ENCODE results near the gene LYPLA2.
"Not testable (repeated sequence)": the region's sequence is repeated elsewhere in the genome, so short reads cannot be mapped to it uniquely, and the experiment has no call there.

The LYPLA2 gene

DNA sequence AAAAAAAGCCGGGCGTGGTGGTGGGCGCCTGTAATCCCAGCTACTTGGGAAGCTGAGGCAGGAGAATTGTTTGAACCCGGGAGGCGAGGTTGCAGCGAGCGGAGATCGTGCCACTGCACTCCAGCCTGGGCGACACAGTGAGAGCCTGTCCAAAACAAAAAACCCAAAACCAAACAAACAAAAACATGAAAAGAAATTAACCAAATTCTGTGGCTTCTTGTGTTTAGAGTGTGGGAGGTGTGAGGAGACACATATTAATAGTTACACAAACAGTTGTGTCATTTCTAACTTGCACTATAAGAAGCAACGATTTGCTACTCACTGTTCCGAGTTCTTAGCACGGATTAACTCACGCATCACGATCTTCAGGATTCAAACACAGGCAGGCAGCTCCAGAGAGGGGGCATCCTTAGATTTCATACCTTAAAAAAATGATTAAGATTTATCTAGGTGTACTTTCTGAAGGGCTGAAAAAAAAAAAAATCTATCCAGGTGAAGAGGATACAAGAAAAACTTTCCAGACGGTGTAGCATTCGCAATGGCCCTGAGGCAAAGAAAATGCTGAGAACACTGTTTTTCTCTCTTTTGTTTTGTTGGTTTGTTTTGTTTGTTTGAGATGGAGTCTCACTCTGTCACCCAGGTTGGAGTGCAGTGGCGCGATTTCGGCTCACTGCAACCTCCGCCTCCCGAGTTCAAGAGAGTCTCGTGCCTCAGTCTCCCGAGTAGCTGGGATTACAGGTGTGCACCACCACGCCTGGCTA, 35.0 kb downstream of the LYPLA2 start:
- TF ChIP-seq, protein P1, sequence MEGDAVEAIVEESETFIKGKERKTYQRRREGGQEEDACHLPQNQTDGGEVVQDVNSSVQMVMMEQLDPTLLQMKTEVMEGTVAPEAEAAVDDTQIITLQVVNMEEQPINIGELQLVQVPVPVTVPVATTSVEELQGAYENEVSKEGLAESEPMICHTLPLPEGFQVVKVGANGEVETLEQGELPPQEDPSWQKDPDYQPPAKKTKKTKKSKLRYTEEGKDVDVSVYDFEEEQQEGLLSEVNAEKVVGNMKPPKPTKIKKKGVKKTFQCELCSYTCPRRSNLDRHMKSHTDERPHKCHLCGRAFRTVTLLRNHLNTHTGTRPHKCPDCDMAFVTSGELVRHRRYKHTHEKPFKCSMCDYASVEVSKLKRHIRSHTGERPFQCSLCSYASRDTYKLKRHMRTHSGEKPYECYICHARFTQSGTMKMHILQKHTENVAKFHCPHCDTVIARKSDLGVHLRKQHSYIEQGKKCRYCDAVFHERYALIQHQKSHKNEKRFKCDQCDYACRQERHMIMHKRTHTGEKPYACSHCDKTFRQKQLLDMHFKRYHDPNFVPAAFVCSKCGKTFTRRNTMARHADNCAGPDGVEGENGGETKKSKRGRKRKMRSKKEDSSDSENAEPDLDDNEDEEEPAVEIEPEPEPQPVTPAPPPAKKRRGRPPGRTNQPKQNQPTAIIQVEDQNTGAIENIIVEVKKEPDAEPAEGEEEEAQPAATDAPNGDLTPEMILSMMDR (IDR thresholded peaks at IDR 0.05; ENCODE audit: low read depth, low read length) = no peak

DNA sequence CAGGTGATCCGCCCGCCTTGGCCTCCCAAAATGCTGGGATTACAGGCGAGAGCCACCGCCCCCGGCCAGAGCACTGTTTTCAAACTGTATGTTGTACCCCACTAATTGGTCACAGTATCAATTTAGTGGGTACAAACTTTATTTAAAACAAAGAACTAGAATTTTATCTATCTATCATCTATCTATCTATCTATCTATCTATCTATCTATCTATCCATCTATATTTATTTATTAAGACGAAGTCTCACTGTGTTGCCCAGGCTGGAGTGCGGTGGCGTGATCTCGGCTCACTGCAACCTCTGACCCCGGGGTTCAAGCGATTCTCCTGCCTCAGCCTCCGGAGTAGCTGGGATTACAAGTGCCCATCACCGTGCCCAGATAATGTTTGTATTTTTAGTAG, 35.6 kb downstream of the LYPLA2 start:
- not testable (repeated sequence) for H3K4me3 ChIP-seq (ENCODE audit: low read depth, low read length)

More for the DNA sequence above, 35.0 kb downstream of the LYPLA2 start:
- peak overlapping the region; percentile 97 for H3K4me3 ChIP-seq (ENCODE audit: low read depth, low read length)

DNA sequence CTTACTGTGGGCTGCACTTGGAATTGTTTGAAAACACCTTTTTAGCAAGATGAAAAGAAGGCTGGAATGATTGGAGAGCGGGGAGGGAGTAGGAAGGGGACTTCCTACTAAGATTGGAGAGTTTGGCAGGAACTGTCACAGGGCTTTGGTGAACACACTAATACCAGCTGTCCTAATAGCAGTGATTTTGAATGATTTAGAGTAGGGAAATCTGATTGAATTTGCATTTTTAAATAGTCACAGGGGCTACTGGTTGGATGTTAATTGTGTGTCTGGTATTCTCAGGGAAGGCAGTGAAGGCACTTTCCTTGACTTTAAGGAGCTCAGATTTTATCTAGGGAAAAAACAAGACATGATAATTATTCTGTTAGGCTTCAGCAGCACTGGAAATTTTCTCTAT, 36.8 kb downstream of the LYPLA2 start:
- TF ChIP-seq, protein P1 (IDR thresholded peaks at IDR 0.05; ENCODE audit: low read depth, low read length) = no peak
- no peak overlapping the region for H3K4me3 ChIP-seq (ENCODE audit: low read depth, low read length)

DNA sequence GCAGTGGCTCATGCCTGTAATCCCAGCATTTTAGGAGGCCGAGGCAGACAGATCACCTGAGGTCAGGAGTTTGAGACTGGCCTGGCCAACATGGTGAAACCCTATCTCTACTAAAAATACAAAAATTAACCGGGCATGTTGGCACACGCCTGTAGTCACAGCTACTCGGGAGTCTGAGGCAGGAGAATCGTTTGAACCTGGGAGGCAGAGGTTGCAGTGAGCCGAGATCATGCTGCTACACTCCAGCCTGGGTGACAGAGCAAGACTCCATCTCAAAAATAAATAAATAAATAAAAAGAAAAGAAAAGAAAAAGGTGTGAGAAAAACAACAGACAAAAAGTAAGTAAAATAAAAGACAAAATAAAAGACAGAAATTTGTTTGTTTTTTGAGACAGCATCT, 43.2 kb downstream of the LYPLA2 start:
- H3K4me3 ChIP-seq (ENCODE audit: low read depth, low read length) = not testable (repeated sequence)

DNA sequence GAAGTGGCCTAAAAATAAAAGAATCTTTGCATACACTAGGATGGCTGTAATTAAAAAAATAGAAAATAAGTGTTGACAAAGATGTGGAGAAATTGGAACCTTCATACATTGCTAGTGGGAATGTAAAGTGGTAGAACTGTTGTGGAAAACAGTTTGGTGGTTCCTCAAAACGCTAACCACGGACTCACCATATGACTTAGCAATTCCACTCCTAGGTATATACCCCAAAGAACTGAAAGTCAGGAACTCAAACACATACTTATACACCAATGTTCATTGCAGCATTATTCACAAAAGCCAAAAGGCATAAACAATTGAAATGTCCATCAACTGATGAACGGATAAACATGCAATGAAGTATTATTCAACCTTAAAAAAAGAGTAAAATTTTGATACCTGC, 45.1 kb downstream of the LYPLA2 start:
- TF ChIP-seq, protein P1 (IDR thresholded peaks at IDR 0.05; ENCODE audit: low read depth, low read length) = no peak
- H3K4me3 ChIP-seq (ENCODE audit: low read depth, low read length) = no peak overlapping the region

DNA sequence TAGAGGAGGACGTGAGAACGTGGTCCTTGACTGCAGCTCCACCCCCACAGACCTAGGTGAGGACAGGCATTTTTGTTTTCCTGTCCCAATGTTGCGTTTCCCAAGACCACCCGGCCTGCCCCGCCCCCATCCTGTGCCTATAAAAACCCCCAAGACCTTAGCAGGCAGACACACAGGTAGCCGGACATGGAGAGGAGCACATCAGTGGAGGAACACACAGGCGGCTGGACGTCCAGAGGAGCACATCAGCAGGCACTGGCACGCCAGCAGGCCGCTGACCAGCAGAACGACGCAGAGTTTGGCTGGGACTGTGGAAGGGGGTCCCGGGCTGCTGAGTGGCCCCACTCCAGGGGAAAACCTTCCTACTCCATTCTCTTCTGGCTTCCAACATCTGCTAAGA, 47.0 kb downstream of the LYPLA2 start:
- TF ChIP-seq, protein P1 (IDR thresholded peaks at IDR 0.05; ENCODE audit: low read depth, low read length) = no peak
- no peak overlapping the region for H3K4me3 ChIP-seq (ENCODE audit: low read depth, low read length)

DNA sequence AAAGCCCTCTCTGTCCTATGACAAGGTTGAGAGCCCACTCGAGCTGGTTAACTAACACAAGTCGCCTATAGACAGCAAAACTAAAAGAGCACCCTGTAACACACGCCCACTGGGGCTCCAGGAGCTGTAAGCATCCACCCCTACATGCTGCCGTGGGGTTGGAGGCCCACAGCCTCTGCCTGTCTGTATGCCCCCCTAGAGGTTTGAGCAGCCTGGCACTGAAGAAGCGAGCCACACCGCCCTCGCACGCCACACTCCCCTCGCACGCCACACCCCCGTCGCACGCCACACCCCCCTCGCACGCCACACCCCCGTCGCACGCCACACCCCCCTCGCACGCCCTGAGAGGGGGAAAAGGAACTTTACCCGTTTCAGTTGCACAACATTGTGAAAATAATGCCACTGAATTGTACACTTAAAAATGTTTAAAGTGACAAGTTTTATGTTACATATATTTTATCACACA, 47.5 kb downstream of the LYPLA2 start:
- TF ChIP-seq, protein P1 (IDR thresholded peaks at IDR 0.05; ENCODE audit: low read depth, low read length) = no peak
- H3K4me3 ChIP-seq (ENCODE audit: low read depth, low read length) = no peak overlapping the region

DNA sequence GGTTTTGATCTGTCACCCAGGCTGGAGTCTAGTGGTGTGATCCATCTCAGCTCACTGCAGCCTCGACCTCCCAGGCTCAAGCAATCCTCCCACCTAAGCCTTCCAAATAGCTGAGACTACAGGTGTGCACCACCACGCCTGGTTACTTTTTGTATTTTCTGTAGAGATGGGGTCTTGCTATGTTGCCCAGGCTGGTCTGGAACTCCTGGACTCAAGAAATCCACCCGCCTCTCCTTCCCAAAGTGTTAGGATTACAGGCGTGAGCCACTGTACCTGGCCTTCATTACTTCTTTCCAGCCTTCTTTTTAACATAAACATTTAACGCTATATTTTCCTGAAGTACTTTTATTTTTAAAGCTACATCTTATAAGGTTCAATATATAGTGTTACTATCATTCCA, 52.7 kb downstream of the LYPLA2 start:
- TF ChIP-seq, protein P1 (IDR thresholded peaks at IDR 0.05; ENCODE audit: low read depth, low read length) = no peak
- no peak overlapping the region for H3K4me3 ChIP-seq (ENCODE audit: low read depth, low read length)
